NCI-H146 treated with DMSO at 0.1 percent for 48 hours (cell line): ENCODE measurements around the gene PLEK2.
"Not testable (repeated sequence)": the region's sequence is repeated elsewhere in the genome, so short reads cannot be mapped to it uniquely, and the experiment has no call there.

ENCODE experiments used
- DNase-seq: peaks from one replicate; lab custom pipeline; 2025; ENCODE audit not compliant: unreplicated experiment; lab: John Stamatoyannopoulos, UW

Gene PLEK2

GRCh38 chr14:67429510-67430205 lies 17.7 kb upstream of the PLEK2 start:
- no peak for DNase-seq

GRCh38 chr14:67428501-67429031 lies 16.6 kb upstream of the PLEK2 start:
- no peak for DNase-seq

GRCh38 chr14:67426983-67427606 lies 15.1 kb upstream of the PLEK2 start:
- DNase-seq, result peak; percentile 35

- DNase-seq, result no peak
Observed at GRCh38 chr14:67426161-67426560, 14.2 kb upstream of the PLEK2 start.

- DNase-seq, result no peak
Observed at GRCh38 chr14:67425608-67426007, 13.6 kb upstream of the PLEK2 start.

- DNase-seq, result no peak
Observed at GRCh38 chr14:67424539-67424938, 12.6 kb upstream of the PLEK2 start.

- no peak for DNase-seq
Observed at GRCh38 chr14:67423424-67423823, 11.5 kb upstream of the PLEK2 start.

- no peak for DNase-seq
Observed at GRCh38 chr14:67421356-67422224, 9.6 kb upstream of the PLEK2 start.

GRCh38 chr14:67420102-67420739 lies 8.3 kb upstream of the PLEK2 start:
- DNase-seq, result peak; percentile 38

- DNase-seq, result peak; percentile 54
Observed at GRCh38 chr14:67418401-67419191, 6.6 kb upstream of the PLEK2 start.

- DNase-seq, result no peak
Observed at GRCh38 chr14:67417633-67418032, 5.7 kb upstream of the PLEK2 start.

GRCh38 chr14:67416810-67417209 lies 4.8 kb upstream of the PLEK2 start:
- DNase-seq, result no peak

GRCh38 chr14:67416085-67416484 lies 4.1 kb upstream of the PLEK2 start:
- DNase-seq, result no peak

GRCh38 chr14:67415610-67416009 lies 3.6 kb upstream of the PLEK2 start:
- DNase-seq, result not testable (repeated sequence)

GRCh38 chr14:67413806-67414769 lies 2.1 kb upstream of the PLEK2 start:
- no peak for DNase-seq

GRCh38 chr14:67411370-67411769 lies 595 bp downstream of the PLEK2 start:
- no peak for DNase-seq

GRCh38 chr14:67410313-67410712 lies 1.7 kb downstream of the PLEK2 start:
- no peak for DNase-seq

- no peak for DNase-seq
Observed at GRCh38 chr14:67409461-67409860, 2.5 kb downstream of the PLEK2 start.

- DNase-seq, result not testable (repeated sequence)
Observed at GRCh38 chr14:67408122-67408801, 3.7 kb downstream of the PLEK2 start.
